NT2/D1 (cell line): ENCODE data around the gene MAGEA1.

Experiments
- DNase-seq: peaks from one replicate; pipeline ENCODE4 v3.0.0-alpha.2; 2011; ENCODE audit warnings: low read depth, low spot score
- H3K27me3 ChIP-seq: 2 replicates; pipeline ENCODE4 v1.6.0; 2011; ENCODE audit warnings: mild to moderate bottlenecking; ENCODE audit not compliant: insufficient read length, insufficient read depth
- H3K36me3 ChIP-seq: 2 replicates; pipeline ENCODE4 v1.6.1; 2011; ENCODE audit warnings: mild to moderate bottlenecking, low read length, mixed read lengths; ENCODE audit not compliant: insufficient read depth, insufficient read length
- H3K4me1 ChIP-seq: 2 replicates; pipeline ENCODE4 v1.5.1; 2011; ENCODE audit not compliant: insufficient read depth, insufficient read length
- H3K4me3 ChIP-seq: 2 replicates; pipeline ENCODE4 v1.5.1; 2011; ENCODE audit warnings: low read depth; ENCODE audit not compliant: insufficient read length
- H3K9ac ChIP-seq: 2 replicates; pipeline ENCODE4 v1.6.0; 2011; ENCODE audit warnings: low read depth; ENCODE audit not compliant: insufficient read length
- H3K9me3 ChIP-seq: 2 replicates; pipeline ENCODE4 v1.5.1; 2011; ENCODE audit warnings: mild to moderate bottlenecking, low read length; ENCODE audit not compliant: insufficient read depth
- SUZ12 ChIP-seq: IDR thresholded peaks from 2 replicates; pipeline ENCODE4 v1.6.1; 2011; ENCODE audit not compliant: insufficient read length, insufficient read depth; ENCODE audit errors: extremely low read depth
- YY1 ChIP-seq: IDR thresholded peaks from 2 replicates; pipeline ENCODE4 v1.6.1; 2011; ENCODE audit not compliant: insufficient read length, insufficient read depth
- ZNF274 ChIP-seq: IDR thresholded peaks from 2 replicates; pipeline ENCODE4 v1.6.1; 2011; ENCODE audit warnings: mild to moderate bottlenecking, low read depth, low read length

The MAGEA1 gene

GRCh38 chrX:153216926-153217325 is 37.8 kb downstream of the MAGEA1 start:
- TF ChIP-seq ZNF274: no peak
- TF ChIP-seq YY1: no peak
- no peak for TF ChIP-seq SUZ12
- no peaks in the 10 kb centered on the region for H3K36me3 ChIP-seq
- H3K27me3 ChIP-seq: no peaks in the 10 kb centered on the region
- DNase-seq: no peak
- H3K4me1 ChIP-seq: no peaks in the 10 kb centered on the region
- H3K9me3 ChIP-seq: no peaks in the 10 kb centered on the region
- H3K9ac ChIP-seq: no peak overlapping the region
- no peak overlapping the region for H3K4me3 ChIP-seq

- Histone ChIP-seq H3K27me3 (no peaks in the 10 kb centered on the region), H3K9me3 (no peaks in the 10 kb centered on the region), H3K4me1 (no peaks in the 10 kb centered on the region), H3K4me3 (no peak overlapping the region), H3K36me3 (no peaks in the 10 kb centered on the region), H3K9ac (peak overlapping the region; percentile 32)
- DNase-seq: no peak
- TF ChIP-seq ZNF274 (no peak), SUZ12 (no peak), YY1 (no peak)
These were observed 46.5 kb downstream of the MAGEA1 start for GRCh38 chrX:153225438-153226098.

GRCh38 chrX:153226344-153227185 is 47.5 kb downstream of the MAGEA1 start:
- H3K36me3 ChIP-seq: no peaks in the 10 kb centered on the region
- H3K27me3 ChIP-seq: no peaks in the 10 kb centered on the region
- H3K9ac ChIP-seq: no peak overlapping the region
- no peak overlapping the region for H3K4me3 ChIP-seq
- H3K4me1 ChIP-seq: no peaks in the 10 kb centered on the region
- TF ChIP-seq ZNF274 (no peak), SUZ12 (no peak), YY1 (no peak)
- no peaks in the 10 kb centered on the region for H3K9me3 ChIP-seq
- peak; percentile 81 for DNase-seq
